ENCODE data around the gene CPXM2.

Gene CPXM2

GRCh38 chr10:123870260-123870659, 21.3 kb downstream of the CPXM2 start:
- DNase-seq (ENCODE audit: low read depth, low spot score) = no peak

- no peak for DNase-seq (ENCODE audit: low read depth, low spot score)
These were observed 22.6 kb downstream of the CPXM2 start for GRCh38 chr10:123869020-123869414.

GRCh38 chr10:123868038-123869019, 23.3 kb downstream of the CPXM2 start:
- DNase-seq (ENCODE audit: low read depth, low spot score) = no peak

- no peak for DNase-seq (ENCODE audit: low read depth, low spot score)
These were observed 25.7 kb downstream of the CPXM2 start for GRCh38 chr10:123865880-123866279.

GRCh38 chr10:123865350-123865749, 26.3 kb downstream of the CPXM2 start:
- DNase-seq (ENCODE audit: low read depth, low spot score) = no peak

GRCh38 chr10:123864923-123865322, 26.7 kb downstream of the CPXM2 start:
- DNase-seq (ENCODE audit: low read depth, low spot score) = no peak

- DNase-seq (ENCODE audit: low read depth, low spot score) = no peak
These were observed 27.7 kb downstream of the CPXM2 start for GRCh38 chr10:123863721-123864482.

GRCh38 chr10:123863183-123863575, 28.4 kb downstream of the CPXM2 start:
- no peak for DNase-seq (ENCODE audit: low read depth, low spot score)

- no peak for DNase-seq (ENCODE audit: low read depth, low spot score)
These were observed 29.0 kb downstream of the CPXM2 start for GRCh38 chr10:123862421-123863182.

- DNase-seq (ENCODE audit: low read depth, low spot score) = no peak
These were observed 30.8 kb downstream of the CPXM2 start for GRCh38 chr10:123860856-123861255.

- no peak for DNase-seq (ENCODE audit: low read depth, low spot score)
These were observed 31.4 kb downstream of the CPXM2 start for GRCh38 chr10:123860209-123860608.

GRCh38 chr10:123859653-123860050, 32.0 kb downstream of the CPXM2 start:
- DNase-seq (ENCODE audit: low read depth, low spot score) = no peak

GRCh38 chr10:123858907-123859652, 32.5 kb downstream of the CPXM2 start:
- no peak for DNase-seq (ENCODE audit: low read depth, low spot score)

GRCh38 chr10:123858077-123858681, 33.4 kb downstream of the CPXM2 start:
- DNase-seq (ENCODE audit: low read depth, low spot score) = no peak

- DNase-seq (ENCODE audit: low read depth, low spot score) = no peak
These were observed 34.0 kb downstream of the CPXM2 start for GRCh38 chr10:123857616-123858015.

GRCh38 chr10:123855008-123855684, 36.5 kb downstream of the CPXM2 start:
- DNase-seq (ENCODE audit: low read depth, low spot score) = no peak

GRCh38 chr10:123854498-123854897, 37.1 kb downstream of the CPXM2 start:
- DNase-seq (ENCODE audit: low read depth, low spot score) = no peak

- no peak for DNase-seq (ENCODE audit: low read depth, low spot score)
These were observed 37.6 kb downstream of the CPXM2 start for GRCh38 chr10:123854003-123854402.

GRCh38 chr10:123852411-123852951, 39.1 kb downstream of the CPXM2 start:
- DNase-seq (ENCODE audit: low read depth, low spot score) = no peak

All from brain pericyte (primary cell).